GM13977 (cell line): ENCODE measurements around the gene DAPK1.

Experiments used
- DNase-seq: peaks from one replicate; pipeline ENCODE4 v3.0.0; 2012; ENCODE audit warnings: low spot score
- in situ Hi-C: fragments of 300-500 bp; cut with MboI; formaldehyde crosslinking; loops from one replicate; pipeline ENCODE4 v1.12.0; 2022; ENCODE audit warnings: low sequenced_read_pairs, low pct_unique_long_range_greater_than_20kb, mixed read lengths, inconsistent platforms; ENCODE audit not compliant: unreplicated experiment
- TF ChIP-seq, protein P1 (sequence below): IDR thresholded peaks from 2 replicates; pipeline ENCODE4 v1.5.1; 2012; ENCODE audit warnings: mild to moderate bottlenecking, control low read depth; ENCODE audit not compliant: insufficient read depth; ENCODE audit errors: extremely low read depth, missing control alignments

Gene DAPK1

DNA sequence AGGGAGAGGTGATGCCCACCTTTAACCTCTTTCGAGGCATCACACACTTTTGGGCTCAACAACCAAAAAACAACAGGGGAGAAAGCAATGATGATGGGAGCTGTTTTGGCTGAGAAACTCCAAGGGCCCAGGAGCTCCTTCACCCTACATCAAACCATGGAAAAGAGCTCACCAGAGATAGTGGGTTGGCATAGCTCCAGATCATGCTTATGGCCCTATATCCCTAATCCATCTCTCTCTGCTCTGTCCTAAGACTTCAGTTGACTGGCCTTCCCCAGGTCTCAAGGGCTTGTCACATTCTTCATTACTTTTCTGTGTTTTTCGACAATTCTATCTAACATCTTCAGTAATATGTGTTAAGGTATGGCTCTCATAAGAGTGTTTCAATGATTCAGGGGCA lies 222.5 kb downstream of the DAPK1 start:
- DNase-seq: no peak
- in situ Hi-C loops: no loop called here
- TF ChIP-seq, protein P1, sequence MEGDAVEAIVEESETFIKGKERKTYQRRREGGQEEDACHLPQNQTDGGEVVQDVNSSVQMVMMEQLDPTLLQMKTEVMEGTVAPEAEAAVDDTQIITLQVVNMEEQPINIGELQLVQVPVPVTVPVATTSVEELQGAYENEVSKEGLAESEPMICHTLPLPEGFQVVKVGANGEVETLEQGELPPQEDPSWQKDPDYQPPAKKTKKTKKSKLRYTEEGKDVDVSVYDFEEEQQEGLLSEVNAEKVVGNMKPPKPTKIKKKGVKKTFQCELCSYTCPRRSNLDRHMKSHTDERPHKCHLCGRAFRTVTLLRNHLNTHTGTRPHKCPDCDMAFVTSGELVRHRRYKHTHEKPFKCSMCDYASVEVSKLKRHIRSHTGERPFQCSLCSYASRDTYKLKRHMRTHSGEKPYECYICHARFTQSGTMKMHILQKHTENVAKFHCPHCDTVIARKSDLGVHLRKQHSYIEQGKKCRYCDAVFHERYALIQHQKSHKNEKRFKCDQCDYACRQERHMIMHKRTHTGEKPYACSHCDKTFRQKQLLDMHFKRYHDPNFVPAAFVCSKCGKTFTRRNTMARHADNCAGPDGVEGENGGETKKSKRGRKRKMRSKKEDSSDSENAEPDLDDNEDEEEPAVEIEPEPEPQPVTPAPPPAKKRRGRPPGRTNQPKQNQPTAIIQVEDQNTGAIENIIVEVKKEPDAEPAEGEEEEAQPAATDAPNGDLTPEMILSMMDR: no peak

DNA sequence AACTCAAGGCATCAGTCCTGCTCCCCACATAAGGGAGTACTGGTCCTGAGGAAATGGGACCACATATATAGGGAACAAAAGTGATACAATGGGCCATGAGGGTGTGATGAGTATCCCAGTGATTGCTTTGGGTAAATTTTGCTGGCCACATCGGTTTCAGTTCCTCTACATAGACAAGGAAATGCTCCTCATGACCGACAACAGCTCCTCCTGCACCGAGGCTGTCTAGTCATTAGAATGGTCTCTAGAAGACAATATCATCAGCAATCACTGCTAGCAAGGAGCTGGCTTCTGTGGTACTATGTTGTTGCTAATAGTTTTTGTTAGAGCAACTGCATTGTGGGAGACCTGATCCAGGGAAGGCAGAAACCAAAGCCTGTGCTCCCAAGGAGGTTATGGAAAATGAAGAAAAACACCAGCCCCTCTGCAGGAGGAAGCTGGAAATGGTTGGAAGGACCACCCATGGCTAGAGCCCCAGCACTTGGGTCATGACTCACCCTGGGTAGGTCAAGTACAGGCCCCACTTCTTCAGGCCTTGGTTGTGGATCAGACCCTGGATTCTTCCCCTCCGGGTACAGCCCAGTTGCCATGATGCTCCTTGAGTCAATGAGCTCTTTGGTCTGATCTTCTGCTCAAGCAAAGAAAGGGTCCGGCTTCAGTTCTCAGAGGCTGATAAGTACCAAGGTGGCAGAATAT lies 224.9 kb downstream of the DAPK1 start:
- TF ChIP-seq, protein P1: no peak
- in situ Hi-C loops: no loop called here
- no peak for DNase-seq

DNA sequence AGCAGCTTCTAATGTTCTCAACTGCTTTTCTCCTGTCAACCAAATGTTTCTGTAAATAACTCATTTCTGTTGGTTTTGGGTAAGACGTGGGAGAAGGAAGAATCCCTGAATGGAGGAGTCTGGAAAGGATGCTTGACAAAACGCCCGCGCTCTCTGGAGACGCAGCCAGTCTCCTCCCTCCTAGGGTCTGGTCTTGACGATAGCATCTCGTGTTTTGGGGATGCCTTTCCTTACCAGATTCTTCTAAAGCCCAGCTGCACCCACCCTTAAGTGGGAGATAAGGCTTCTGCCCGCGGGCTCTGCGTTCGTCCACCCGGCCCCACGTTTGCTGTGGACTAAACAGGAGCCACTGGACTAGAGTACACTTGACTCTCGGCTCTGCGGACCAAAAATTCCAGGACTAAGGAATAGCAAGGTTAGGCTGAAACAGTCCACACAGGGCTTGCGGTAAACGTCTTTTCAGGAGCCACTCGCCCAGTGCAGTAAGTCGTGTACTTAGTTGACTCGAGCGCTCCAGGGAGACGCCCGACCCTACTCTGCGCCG lies 227.8 kb downstream of the DAPK1 start:
- in situ Hi-C loops: no loop called here
- TF ChIP-seq, protein P1: no peak
- DNase-seq: no peak

DNA sequence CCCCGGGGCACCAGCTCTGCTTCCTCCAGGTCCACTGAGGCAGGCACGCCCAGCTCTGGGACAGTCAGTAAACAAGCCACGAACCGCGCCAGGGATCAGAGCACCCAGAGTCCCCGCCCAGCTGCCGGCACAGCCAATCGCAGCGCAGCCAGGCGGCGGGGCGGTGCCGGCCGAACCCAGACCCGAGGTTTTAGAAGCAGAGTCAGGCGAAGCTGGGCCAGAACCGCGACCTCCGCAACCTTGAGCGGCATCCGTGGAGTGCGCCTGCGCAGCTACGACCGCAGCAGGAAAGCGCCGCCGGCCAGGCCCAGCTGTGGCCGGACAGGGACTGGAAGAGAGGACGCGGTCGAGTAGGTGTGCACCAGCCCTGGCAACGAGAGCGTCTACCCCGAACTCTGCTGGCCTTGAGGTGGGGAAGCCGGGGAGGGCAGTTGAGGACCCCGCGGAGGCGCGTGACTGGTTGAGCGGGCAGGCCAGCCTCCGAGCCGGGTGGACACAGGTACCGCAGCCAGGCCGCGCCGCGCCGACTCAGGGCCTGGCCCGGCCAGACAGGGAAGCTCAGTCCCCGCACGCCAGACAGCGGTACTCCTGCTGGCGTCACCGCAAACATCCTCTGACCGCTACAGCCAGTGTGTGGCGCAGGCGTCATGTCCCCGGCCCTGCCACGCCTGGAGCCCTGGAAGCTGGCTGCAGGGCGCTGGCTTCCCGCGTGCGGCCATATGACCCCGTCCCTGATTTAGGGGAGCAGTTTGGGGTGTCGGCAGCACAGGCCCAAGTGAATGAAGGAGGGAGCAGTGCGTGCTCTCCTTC lies 228.4 kb downstream of the DAPK1 start, which contains the start of gene CTSL:
Gene CTSL (plus strand): TSS at position 220 of the 810 bp plus-strand sequence. CDS start 1,485 bp downstream, outside the sequence.
- in situ Hi-C loops: no loop called here
- TF ChIP-seq, protein P1: no peak
- peak; percentile 31 for DNase-seq

DNA sequence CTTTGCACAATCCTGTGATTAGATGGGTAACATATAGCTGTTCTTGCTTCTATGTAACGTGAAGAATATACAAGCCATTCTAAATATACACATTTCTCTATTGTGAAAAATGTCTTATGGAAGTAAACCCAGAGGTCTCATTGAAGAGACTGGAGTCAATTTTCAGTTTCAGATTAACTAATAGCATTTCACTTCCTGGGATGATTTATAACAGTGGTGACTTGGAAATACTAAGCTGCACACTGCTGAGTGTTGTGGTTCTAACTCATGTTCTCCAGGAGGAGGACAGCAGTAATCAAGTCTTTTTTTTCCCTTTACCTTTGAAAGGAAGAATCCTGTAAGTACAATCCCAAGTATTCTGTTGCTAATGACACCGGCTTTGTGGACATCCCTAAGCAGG lies 231.6 kb downstream of the DAPK1 start:
- DNase-seq: no peak
- in situ Hi-C loops: no loop called here
- TF ChIP-seq, protein P1: no peak

DNA sequence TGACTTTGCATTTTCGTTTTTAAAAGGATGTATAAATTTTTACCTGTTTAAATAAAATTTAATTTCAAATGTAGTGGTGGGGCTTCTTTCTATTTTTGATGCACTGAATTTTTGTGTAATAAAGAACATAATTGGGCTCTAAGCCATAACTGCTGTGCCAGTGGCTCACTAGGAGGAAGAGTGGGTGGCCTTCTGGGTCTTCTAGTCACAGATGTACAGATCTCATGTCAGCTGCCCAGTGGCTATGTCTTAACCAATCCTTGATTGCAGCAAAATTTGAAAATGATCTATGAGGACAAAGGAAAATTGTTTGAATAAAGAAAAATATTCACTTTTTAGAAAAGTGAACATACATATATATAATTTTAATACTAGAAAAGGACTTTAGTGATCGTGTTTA lies 233.7 kb downstream of the DAPK1 start:
- in situ Hi-C loops: no loop called here
- TF ChIP-seq, protein P1: no peak
- DNase-seq: no peak
